PFSK-1 (cell line): ENCODE measurements around the gene RPTOR.

Experiments used
- POLR2AphosphoS5 ChIP-seq: IDR thresholded peaks from 2 replicates; pipeline ENCODE4 v1.6.1; 2012; ENCODE audit warnings: low read depth, mild to moderate bottlenecking, control low read depth, low read length, moderate library complexity
- REST ChIP-seq, 2 experiments: IDR thresholded peaks; 2 replicates each; pipeline versions ENCODE4 v1.6.1 to v1.8.0; 2011 to 2012; ENCODE audit warnings: low read depth in 2 of 2, low read length in 2 of 2, control low read depth in 1 of 2, inconsistent platforms in 1 of 2, mild to moderate bottlenecking in 1 of 2, moderate library complexity in 1 of 2; ENCODE audit not compliant: insufficient read depth in 1 of 2

GRCh38 chr17:80838311-80839025 lies 293.8 kb downstream of the RPTOR start:
- TF ChIP-seq POLR2AphosphoS5: no peak
- no peak for TF ChIP-seq REST (IDR thresholded peaks at IDR 0.05; ENCODE audit: insufficient read depth in 1 of 2, low read depth in 2 of 2, low read length in 2 of 2)
